Activated CD8-positive, alpha-beta T cell treated with anti-CD3 and anti-CD28 coated beads for 36 hours (primary cell): ENCODE data around the gene MRPL1. TPM values are rescaled to one million over a fixed set of nuclear protein-coding genes. Genes with fewer than 3 reads are reported as not detected.

Source experiments
- ATAC-seq: fragments of 200-7000 bp; cut with Tn5 transposase; one replicate; pipeline ENCODE4 v1.10.0; 2021; ENCODE audit warnings: mild to moderate bottlenecking, moderate library complexity
- CTCF ChIA-PET: fragments of 350-600 bp; sonication (Branson Sonifier 250); formaldehyde crosslinking; loops from one replicate; lab custom pipeline; 2021; ENCODE audit warnings: antibody characterized with exemption; lab: Charles Lee
- POLR2A ChIA-PET: fragments of 350-600 bp; sonication (Branson Sonifier 250); formaldehyde crosslinking; loops from one replicate; lab custom pipeline; 2021; ENCODE audit warnings: antibody characterized with exemption; lab: Charles Lee
- DNase-seq: peaks from one replicate; pipeline ENCODE4 v3.0.0-alpha.2; 2020
- H3K27ac Mint-ChIP-seq: one replicate; pipeline ENCODE4 v1.8.0; 2021; ENCODE audit warnings: mild to moderate bottlenecking, mixed read lengths
- H3K27me3 Mint-ChIP-seq: one replicate; pipeline ENCODE4 v1.8.0; 2021; ENCODE audit warnings: mixed read lengths
- H3K36me3 Mint-ChIP-seq: one replicate; pipeline ENCODE4 v1.8.0; 2021; ENCODE audit warnings: low read depth, mixed read lengths
- H3K4me1 Mint-ChIP-seq: one replicate; pipeline ENCODE4 v1.8.0; 2021; ENCODE audit warnings: low read depth, mixed read lengths
- H3K4me3 Mint-ChIP-seq: one replicate; pipeline ENCODE4 v1.8.0; 2021; ENCODE audit warnings: mild to moderate bottlenecking, moderate library complexity, mixed read lengths
- H3K9me3 Mint-ChIP-seq: one replicate; pipeline ENCODE4 v1.8.0; 2021; ENCODE audit warnings: mixed read lengths
- CTCF ChIP-seq: fragments of 200-600 bp; IDR thresholded peaks from one replicate; pipeline ENCODE4 v1.8.0; 2022; ENCODE audit warnings: antibody characterized with exemption, mild to moderate bottlenecking
- intact Hi-C: fragments of 100-400 bp; cut with micrococcal nuclease; formaldehyde crosslinking; loops from one replicate; pipeline ENCODE4 v1.10.0; 2022
- total RNA-seq, 2 experiments: library from RNA; stranded (reverse); gene quantifications; one replicate each; pipeline ENCODE4 v1.2.3, GENCODE V29; 2021

The MRPL1 gene
- total RNA-seq, 2 experiments from 2014 or later: 55.7 to 62.4 TPM

GRCh38 chr4:77818073-77818601, 44.5 kb upstream of the MRPL1 start:
- peak overlapping the region; percentile 97 for H3K27ac Mint-ChIP-seq
- ChIA-PET POLR2A (interaction anchor here (0.8 to 6.7 kb wide), 15 partner anchors 11 to 97 kb away, joined by 3 to 192 read pairs (median 4); partner anchors contain the start of gene MRPL1), CTCF (interaction anchor here (1.0 to 3.2 kb wide), 13 partner anchors 9 to 83 kb away, joined by 3 to 17 read pairs (median 4); partner anchors contain the start of gene MRPL1)
- H3K36me3 Mint-ChIP-seq: peaks cover 30% of the 10 kb centered on the region
- H3K27me3 Mint-ChIP-seq: no peaks in the 10 kb centered on the region
- peak overlapping the region; percentile 96 for H3K4me3 Mint-ChIP-seq
- H3K9me3 Mint-ChIP-seq: no peaks in the 10 kb centered on the region
- H3K4me1 Mint-ChIP-seq: peaks cover 54% of the 10 kb centered on the region
- TF ChIP-seq CTCF: peak; percentile 30
- intact Hi-C loops: loop anchor here (5.0 kb wide), 1 partner anchor 81 kb away; no protein-coding TSS in a partner anchor
- DNase-seq (peak; percentile 60), ATAC-seq (peak; percentile 13)

- intact Hi-C loops: loop anchor here (5.0 kb wide), 1 partner anchor 82 kb away; no protein-coding TSS in a partner anchor
- peaks cover 25% of the 10 kb centered on the region for H3K36me3 Mint-ChIP-seq
Observed at GRCh38 chr4:77818602-77819403, 43.8 kb upstream of the MRPL1 start, which contains the start of gene CNOT6L. CNOT6L (minus strand) TSS chr4:77819368; CDS start chr4:77819308, 60 bp downstream.

GRCh38 chr4:77819404-77819842, 43.2 kb upstream of the MRPL1 start:
- TF ChIP-seq CTCF: no peak
- Mint-ChIP-seq H3K4me1 (peaks cover 42% of the 10 kb centered on the region), H3K9me3 (no peaks in the 10 kb centered on the region), H3K36me3 (peaks cover 25% of the 10 kb centered on the region), H3K27me3 (no peaks in the 10 kb centered on the region), H3K4me3 (peak overlapping the region; percentile 96), H3K27ac (peak overlapping the region; percentile 99)
- POLR2A ChIA-PET: interaction anchor here (0.6 to 6.7 kb wide), 21 partner anchors 10 to 87 kb away, joined by 3 to 192 read pairs (median 5); partner anchors contain the start of gene MRPL1
- CTCF ChIA-PET: interaction anchor here (1.3 to 2.4 kb wide), 3 partner anchors 36 to 84 kb away, joined by 3 to 12 read pairs (median 12); partner anchors contain the start of gene MRPL1
- ATAC-seq: no peak
- intact Hi-C loops: loop anchor here (5.0 kb wide), 1 partner anchor 82 kb away; no protein-coding TSS in a partner anchor
- no peak for DNase-seq

More at GRCh38 chr4:77818602-77819403, 43.8 kb upstream of the MRPL1 start, which contains the start of gene CNOT6L:
- Mint-ChIP-seq H3K27me3 (no peaks in the 10 kb centered on the region), H3K9me3 (no peaks in the 10 kb centered on the region), H3K27ac (peak within 1 kb of the TSS; percentile 99), H3K4me1 (peaks cover 47% of the 10 kb centered on the region), H3K4me3 (peak within 1 kb of the TSS; percentile 96)
- POLR2A ChIA-PET: interaction anchor here (0.8 to 6.7 kb wide), 11 partner anchors 9 to 98 kb away, joined by 3 to 192 read pairs (median 5); partner anchors contain the start of gene MRPL1
- CTCF ChIA-PET: interaction anchor here (1.3 to 3.2 kb wide), 8 partner anchors 11 to 84 kb away, joined by 4 to 17 read pairs (median 4); partner anchors contain the start of gene MRPL1
- ATAC-seq (peak; percentile 6), DNase-seq (peak; percentile 84)
- no peak for TF ChIP-seq CTCF

- Mint-ChIP-seq H3K27me3 (no peaks in the 10 kb centered on the region), H3K9me3 (no peaks in the 10 kb centered on the region), H3K36me3 (peaks cover 25% of the 10 kb centered on the region), H3K4me1 (peaks cover 41% of the 10 kb centered on the region), H3K4me3 (peak overlapping the region; percentile 96), H3K27ac (peak overlapping the region; percentile 99)
- intact Hi-C loops: loop anchor here (2.0 to 5.0 kb wide), 3 partner anchors 41 to 103 kb away; no protein-coding TSS in a partner anchor
- peak; percentile 97 for DNase-seq
- CTCF ChIA-PET: interaction anchor here (1.0 to 2.4 kb wide), 5 partner anchors 10 to 84 kb away, joined by 3 to 12 read pairs (median 5); partner anchors contain the start of gene MRPL1
- ATAC-seq: peak; percentile 86
- TF ChIP-seq CTCF: no peak
- POLR2A ChIA-PET: interaction anchor here (0.6 to 6.7 kb wide), 24 partner anchors 10 to 88 kb away, joined by 3 to 192 read pairs (median 4); partner anchors contain the start of gene MRPL1
Observed at GRCh38 chr4:77819843-77820648, 42.6 kb upstream of the MRPL1 start.
